K562 (cell line): ENCODE measurements around the gene OR1J1. TPM values are rescaled to one million over a fixed set of nuclear protein-coding genes. Genes with fewer than 3 reads are reported as not detected.

Experiments
- BCL6 ChIP-seq: fragments of 250-450 bp; sonication (Bioruptor Pico); IDR thresholded peaks from 2 replicates; pipeline ENCODE4 v1.4.0; 2020
- ZNF407 ChIP-seq: fragments of 450-650 bp; IDR thresholded peaks from 2 replicates; pipeline ENCODE4 v1.6.1; 2016; ENCODE audit warnings: low read depth
- polyA plus RNA-seq, 8 experiments: library from polyadenylated mRNA; depleted of rRNA in 4 of 8; stranded (reverse) in 5 of 8; unstranded in 3 of 8; fragments of >200 nt; fragmentation: Nextera tagmentation in 2 of 8; fragmentation: Illumina TruSeq in 1 of 8; extraction: Ambion mirVana in 2 of 8; extraction: Trizol in 1 of 8; gene quantifications; 2 replicates each; pipeline versions ENCODE4 v1.2.1 to v1.2.3, GENCODE V29; 2011 to 2014; ENCODE audit warnings: inconsistent platforms in 1 of 8, missing spikeins in 1 of 8
- total RNA-seq, 7 experiments: library from RNA; depleted of rRNA in 6 of 7; stranded (reverse); fragments of >200 nt in 6 of 7; fragmentation: Illumina TruSeq in 2 of 7; extraction: Trizol in 2 of 7; gene quantifications; 2 replicates each; pipeline versions ENCODE4 v1.2.1 to v1.2.3, GENCODE V29; 2011 to 2021; ENCODE audit warnings: low replicate concordance in 1 of 7
- TF ChIP-seq, protein P1 (sequence below): fragments of 450-650 bp; IDR thresholded peaks from one replicate; pipeline ENCODE4 v1.6.1; 2018; ENCODE audit warnings: mild to moderate bottlenecking, moderate library complexity; ENCODE audit not compliant: partially characterized antibody

Gene OR1J1
- total and polyA plus RNA-seq, 9 of the 15 experiments (the other 6 are each of a cell fraction or from before 2014, with no cell fraction given) = not detected

DNA sequence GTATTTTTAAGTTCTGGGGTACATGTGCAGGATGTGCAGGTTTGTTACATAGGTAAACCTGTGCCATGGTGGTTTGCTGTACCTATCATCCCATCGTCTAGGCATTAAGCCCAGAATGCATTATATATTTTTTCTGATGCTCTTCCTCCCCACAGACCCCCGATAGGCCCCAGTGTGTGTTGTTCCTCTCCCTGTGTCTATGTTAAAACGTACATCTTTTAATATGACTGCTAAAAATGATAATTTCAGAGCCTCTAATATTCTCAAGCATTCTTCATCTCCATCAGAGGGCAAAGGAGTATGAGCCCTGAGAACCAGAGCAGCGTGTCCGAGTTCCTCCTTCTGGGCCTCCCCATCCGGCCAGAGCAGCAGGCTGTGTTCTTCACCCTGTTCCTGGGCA lies 32.8 kb upstream of the OR1J1 start, which contains the start of gene OR1J2 (continued):
- TF ChIP-seq ZNF407 = no peak
- no peak for TF ChIP-seq BCL6 (CRISPR knock-in tag)
- TF ChIP-seq, protein P1, sequence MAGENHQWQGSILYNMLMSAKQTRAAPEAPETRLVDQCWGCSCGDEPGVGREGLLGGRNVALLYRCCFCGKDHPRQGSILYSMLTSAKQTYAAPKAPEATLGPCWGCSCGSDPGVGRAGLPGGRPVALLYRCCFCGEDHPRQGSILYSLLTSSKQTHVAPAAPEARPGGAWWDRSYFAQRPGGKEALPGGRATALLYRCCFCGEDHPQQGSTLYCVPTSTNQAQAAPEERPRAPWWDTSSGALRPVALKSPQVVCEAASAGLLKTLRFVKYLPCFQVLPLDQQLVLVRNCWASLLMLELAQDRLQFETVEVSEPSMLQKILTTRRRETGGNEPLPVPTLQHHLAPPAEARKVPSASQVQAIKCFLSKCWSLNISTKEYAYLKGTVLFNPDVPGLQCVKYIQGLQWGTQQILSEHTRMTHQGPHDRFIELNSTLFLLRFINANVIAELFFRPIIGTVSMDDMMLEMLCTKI = no peak
